HG02938 (cell line): ENCODE data around the gene ADRA2B.
"Not testable (repeated sequence)": the region's sequence is repeated elsewhere in the genome, so short reads cannot be mapped to it uniquely, and the experiment has no call there.

Source experiments
- ATAC-seq: cut with Tn5 transposase; IDR thresholded peaks from one replicate; pipeline ENCODE4 v1.9.1; 2021; ENCODE audit warnings: mild to moderate bottlenecking, moderate library complexity; ENCODE audit not compliant: unreplicated experiment

The ADRA2B gene

DNA sequence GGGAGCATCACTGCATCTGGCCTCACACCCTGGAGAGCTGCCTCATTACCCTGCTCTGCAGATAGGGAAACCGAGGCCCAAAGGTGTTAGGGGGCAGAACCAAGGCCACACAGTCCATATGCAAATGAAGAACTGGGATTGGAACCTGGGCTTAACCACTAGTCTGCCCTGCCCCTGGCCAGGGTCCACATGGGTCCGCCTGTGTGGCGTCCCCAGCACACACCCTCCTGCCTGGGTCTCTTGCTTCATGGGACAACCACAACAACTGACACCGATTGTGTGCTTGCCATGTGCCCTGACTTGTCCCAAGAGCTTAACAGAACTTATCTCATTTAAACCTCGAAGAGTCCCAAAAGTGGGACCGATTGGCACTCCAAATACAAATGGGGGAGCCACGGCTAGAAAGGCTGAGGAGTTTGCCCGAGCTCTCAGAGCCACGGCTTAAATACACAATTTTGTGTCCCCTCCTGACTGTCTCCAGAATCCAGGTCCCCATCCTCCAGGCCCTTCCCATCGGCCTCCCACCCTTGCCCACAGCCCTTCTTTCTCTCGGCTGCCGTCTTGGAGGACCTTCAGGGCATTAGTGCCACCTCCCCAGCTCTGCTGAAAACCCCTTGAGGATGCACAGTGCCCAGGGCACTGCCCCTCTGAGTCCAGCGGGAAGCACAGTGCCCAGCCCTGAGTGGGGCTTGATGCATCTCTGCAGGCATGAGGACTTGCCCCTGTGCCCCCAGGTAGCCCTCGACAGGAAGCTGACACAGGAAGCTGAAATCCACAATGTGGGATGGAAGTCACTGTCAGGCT, 34.6 kb upstream of the ADRA2B start:
- no peak for ATAC-seq

- ATAC-seq: no peak
These were observed 33.8 kb upstream of the ADRA2B start for GRCh38 chr2:96150007-96150640.

DNA sequence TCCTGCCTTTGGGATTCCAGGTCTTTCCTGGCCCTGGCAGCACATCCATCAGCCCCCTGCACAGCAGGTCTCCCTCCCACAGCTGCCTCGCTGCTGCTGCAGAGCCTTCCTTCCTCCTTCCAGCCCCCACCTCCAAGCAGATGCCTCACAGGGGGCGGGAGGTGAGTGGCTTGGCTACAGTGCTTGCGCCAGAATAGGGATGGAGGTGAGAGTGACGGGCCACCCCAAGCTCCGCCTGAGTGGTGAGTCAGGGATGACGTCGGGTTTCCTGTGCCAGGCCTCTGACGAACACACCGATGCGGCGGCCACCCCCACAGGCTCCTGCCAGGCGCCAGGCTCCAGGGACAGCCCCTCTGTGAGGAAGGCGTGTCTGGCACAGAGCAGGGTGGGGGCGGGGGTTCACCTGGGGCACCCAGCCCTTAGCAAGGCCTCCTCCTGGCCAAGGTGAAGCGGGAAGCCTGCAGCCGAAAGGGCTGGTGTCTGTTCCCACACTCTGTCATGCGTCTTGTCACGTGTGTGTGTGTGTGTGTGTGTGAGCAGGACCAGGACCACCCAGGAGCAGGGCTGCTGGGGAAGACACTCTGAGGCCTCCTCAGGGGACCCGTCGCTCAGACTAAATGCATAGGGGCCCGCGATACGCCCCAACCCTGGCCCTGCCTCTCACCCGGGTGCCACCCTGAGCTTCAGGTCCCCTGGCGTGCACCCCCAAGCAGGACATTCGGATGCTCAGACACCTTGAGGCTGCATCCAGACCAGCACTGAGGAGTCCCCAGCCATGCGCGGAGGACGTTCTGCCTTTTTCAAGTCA, 32.2 kb upstream of the ADRA2B start:
- peak; percentile 38 for ATAC-seq

DNA sequence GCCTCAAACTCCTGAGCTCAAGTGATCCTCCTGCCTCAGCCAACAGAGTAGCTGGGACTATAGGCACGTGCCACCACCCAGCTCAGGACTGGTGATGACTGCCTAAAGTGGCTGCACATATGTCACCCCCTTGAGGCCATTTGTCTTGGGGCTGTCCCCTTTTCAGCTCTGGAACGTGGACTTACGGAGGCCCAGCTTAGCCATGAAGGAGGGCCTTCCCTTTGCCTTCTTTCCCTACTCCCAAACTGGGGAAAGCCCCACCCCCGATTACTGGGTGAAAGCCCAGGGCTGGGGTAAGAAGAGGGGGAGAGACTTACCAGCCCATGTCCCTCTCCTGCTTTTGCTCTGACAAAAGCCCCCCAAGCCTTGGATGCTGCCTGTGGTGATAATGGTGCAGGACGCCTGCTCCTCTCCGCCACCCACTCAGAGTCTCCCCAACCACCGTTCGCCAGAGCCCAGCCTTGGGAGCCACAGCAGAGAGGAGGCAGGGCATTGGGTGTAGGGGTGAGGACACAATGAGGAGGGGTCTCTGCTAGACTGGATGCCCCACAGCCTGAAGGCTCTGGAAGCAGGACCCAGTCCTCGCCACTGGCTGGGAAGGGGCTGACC, 31.3 kb upstream of the ADRA2B start:
- no peak for ATAC-seq

GRCh38 chr2:96146881-96147592, 30.7 kb upstream of the ADRA2B start:
- no peak for ATAC-seq

- peak; percentile 32 for ATAC-seq
These were observed 29.9 kb upstream of the ADRA2B start for GRCh38 chr2:96146153-96146880.

DNA sequence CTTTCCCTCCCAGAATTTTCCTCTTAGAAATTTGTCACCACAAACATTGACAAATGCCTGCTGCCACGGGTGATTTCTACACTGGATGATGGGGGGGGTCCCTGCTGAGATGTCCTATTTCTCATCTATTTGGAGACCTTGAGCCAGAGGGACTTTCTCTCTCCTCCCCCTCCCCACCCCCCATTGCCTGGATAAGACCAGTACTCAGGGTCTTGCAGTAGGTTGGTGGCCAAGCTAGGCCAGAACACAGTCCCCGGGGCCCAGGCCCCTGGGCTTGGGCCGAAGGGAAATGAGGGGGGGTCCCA, 29.4 kb upstream of the ADRA2B start:
- no peak for ATAC-seq

DNA sequence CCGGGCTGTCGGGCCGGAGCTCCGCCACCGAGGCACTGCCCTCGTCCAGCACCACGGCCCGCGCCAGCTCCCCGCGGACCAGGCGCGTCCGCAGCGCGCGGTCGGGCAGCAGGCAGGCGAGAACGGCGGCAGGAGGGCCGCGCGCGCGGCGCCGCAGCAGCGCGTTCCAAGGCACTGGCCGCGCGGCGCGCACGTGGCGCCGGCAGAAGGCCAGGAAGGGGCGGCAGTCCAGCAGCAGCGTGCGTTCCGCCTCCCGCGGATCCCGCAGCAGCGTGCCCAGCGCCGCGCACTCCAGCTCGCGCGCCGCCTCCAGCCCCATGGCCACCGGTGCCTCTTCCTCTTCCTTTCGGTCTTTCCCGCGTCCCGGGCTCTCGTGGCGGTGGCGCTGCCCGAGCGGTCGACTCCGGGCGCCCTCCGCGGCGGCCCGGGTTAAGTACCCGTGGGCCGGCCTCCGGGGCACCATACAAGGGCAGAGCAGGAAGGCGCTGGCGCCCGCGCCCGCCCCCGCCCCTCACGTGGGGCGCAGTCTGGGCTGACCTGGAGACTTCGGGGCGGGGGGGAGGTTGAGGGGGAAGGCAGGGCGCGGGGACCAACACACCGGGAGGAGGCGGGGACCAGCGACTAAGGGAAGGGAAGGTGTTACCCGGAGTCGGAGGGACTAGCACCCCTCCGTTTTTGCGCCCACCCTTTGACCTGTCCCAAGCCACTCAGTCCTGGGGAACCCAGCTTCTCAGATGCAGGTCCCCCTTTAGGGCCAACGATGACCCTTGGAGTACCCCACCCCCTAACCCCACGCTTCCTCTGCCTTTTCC, 28.9 kb upstream of the ADRA2B start, which contains the start of gene DUSP2:
Gene DUSP2, minus strand, starts transcription at position 405 of the 812 bp plus-strand sequence. Its CDS starts 86 bp downstream, at position 319.
- ATAC-seq: peak; percentile 40

DNA sequence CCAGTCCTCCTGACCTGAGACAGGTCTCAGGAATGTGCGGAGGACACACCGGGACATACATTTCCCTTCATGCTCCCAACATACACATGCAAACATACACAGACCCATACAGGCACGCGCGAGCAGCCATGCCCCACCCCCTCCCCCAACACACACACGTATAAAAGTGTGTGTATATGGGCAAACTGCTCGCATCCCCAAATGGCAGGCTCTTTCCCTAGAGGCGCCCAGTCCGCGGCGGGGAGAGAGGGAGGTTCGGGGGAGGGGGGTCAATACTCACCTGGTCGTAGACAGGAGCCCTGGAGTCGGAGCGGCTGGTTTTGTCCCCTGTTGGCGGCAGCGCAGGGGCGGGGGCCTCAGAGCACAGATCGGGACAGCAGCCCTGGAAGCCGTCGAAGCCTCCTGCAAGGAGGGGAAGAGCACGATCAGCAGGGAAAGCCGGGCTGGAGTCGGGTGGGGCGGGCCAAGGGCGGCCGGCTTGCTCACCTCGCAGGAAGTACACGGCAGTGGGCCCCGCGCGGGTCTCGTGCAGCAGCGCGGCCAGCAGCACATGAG, 28.2 kb upstream of the ADRA2B start:
- ATAC-seq: no peak

DNA sequence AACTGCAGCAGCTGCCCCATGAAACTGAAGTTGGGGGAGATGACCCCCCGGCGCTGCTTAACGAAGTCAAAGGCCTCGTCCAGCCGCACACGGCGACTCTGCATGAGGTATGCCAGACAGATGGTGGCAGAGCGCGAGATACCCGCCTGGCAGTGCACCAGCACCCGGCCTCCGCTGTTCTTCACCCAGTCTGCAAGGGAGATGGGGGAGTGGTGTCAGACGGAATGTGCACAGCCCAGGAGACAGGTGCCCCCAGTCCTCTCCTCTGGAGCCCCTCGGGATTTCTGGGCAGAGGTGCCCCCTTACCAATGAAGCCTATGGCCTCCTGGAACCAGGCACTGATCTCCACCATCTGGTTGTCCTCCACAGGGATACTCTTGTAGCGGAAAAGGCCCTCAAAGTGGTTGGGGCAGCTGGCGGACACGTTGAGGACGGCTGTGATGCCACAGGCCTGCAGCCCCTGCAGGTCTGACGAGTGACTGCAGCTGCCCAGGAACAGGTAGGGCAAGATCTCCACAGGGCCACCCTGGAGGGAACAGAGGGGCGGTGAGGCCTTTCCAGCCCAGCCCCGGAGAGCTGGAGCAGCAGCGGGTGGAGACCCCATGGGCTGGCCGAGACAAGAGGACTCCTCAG, 27.6 kb upstream of the ADRA2B start:
- ATAC-seq: no peak

GRCh38 chr2:96143231-96143847, 27.0 kb upstream of the ADRA2B start:
- ATAC-seq: no peak

DNA sequence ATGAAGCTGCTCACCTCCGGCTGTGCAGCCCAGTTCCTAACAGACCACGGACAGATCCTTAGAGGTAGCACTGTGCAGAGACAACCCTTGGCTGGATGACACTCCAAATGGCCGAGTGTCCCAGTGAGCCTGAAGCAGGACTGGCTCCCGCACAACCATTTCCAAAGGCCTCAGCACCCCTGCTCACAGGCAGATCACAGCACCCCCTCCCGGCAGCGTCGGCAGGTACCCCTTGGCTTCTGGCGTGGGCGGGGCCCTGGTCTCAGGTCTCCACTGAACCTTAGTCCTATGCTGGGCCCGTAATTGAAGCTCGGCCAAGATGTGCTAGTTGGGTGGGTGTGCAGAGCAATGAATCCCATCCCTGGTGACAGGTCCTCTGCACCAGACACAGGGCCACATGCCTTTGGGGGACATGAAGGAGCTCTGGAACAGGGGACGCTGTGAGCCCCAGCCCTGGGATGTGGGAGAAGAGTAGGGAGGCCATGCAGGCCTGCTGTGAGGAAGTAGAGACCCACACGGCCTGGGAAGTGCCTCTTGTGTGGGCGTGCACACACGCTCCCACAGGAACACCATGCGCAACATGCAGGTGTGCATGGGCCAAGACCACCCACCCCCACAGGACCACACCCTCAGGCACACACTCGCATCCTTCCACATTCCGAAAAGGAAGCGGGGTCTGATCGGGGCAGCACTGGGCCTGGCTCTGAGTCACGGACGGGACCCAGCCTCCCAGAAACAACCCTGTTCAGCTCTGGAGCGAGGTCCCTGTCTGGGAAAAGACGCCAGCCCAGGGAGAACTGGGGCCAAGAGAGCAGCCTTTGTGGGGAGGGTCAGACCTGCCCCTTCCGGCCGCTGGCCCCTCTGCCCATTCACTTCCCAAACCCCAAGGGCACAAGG, 26.1 kb upstream of the ADRA2B start:
- no peak for ATAC-seq

DNA sequence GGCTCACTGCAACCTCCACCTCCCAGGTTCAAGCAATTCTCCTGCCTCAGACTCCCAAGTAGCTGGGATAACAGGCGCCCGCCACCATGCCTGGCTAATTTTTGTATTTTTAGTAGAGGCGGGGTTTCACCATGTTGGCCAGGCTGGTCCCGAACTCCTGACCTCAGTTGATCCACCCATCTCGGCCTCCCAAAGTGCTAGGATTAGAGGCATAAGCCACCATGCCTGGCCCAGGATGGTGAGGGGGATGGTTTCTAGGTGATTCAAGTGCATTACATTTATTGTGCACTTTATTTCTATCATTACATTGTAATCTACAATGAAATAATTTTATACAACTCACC, 25.2 kb upstream of the ADRA2B start:
- ATAC-seq: not testable (repeated sequence)

DNA sequence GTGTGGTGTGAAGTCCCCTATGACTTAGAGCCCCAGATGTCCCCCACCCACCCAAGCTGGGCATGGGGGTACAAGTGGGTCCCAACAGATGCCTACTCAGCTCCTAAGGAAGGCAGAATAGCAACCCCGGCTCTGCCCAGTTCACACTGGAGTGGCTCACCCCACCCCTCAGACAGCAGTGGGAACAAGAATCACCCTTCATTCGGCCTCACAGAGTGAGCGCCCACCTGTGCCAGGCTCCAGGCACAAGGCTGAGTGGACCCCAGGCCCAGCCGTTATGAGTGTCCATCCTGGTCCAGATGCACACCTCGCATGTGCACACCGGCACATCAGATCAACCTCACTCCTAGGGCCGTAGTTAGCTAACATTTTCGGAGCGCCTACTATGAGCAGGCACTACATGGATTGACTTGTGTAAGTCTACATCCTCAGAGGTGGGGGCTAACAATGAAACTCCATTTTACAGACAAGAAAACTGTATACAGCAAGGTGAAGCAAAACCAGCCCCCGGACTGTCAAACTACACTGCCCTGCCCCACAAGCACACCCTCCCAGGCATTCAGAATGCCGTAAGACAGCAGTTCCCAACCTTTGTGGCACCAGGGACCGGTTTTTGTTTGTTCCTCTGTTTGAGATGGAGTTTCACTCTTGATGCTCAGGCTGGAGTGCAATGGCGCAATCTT, 24.7 kb upstream of the ADRA2B start:
- no peak for ATAC-seq

DNA sequence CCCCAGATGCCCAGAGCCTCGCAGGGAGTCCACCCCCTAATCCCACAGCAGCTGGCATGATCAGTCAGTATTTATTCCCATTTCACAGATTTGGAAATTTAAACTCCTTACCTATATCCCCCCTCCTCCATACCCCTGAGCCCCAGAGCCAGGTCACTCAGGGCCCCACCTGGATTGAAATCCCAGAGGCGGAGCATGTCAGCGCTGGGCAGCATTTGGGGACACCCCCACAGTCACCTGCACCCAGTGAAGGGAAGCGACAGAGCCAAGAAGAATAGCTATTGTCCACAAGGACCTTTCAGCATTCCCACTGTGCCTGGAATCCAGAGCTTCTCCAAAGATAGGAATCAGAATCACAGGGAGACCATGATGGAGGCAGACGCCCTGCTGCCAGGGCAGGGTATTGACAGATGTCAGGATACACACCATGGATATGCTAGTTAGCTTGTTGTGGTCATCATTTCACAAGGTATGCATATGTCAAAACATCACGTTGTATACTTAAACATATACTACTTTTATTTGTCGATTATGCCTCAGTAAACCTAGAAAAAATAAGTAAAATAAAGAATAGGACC, 22.9 kb upstream of the ADRA2B start:
- ATAC-seq: no peak
